H1 (cell line): ENCODE measurements around the gene SAMD4A. TPM values are rescaled to one million over a fixed set of nuclear protein-coding genes. Genes with fewer than 3 reads are reported as not detected.

Experiments used
- CTCF ChIA-PET: fragments of 300-600 bp; sonication (Branson Sonifier 250); formaldehyde crosslinking; loops from one replicate; lab custom pipeline; 2021; ENCODE audit not compliant: partially characterized antibody; lab: Charles Lee
- POLR2A ChIA-PET: fragments of 300-600 bp; sonication (Branson Sonifier 250); formaldehyde crosslinking; loops from one replicate; lab custom pipeline; 2021; ENCODE audit warnings: inconsistent platforms; ENCODE audit not compliant: partially characterized antibody; lab: Charles Lee
- DNase-seq, 2 experiments: peaks; one replicate each; pipeline versions ENCODE4 v3.0.0 to v3.0.0-alpha.2; 2010 to 2022; ENCODE audit warnings: low spot score in 2 of 2, low read depth in 1 of 2, mixed read lengths in 1 of 2
- FAIRE-seq: peaks from 2 replicates; lab custom pipeline; 2011; peaks lifted over from hg19 to GRCh38; lab: Jason Lieb, UNC
- H2AFZ ChIP-seq: 2 replicates; pipeline ENCODE4 v1.8.1; 2012; ENCODE audit warnings: low read length, inconsistent platforms
- H2AK5ac ChIP-seq: 2 replicates; pipeline ENCODE4 v1.6.1; 2013; ENCODE audit warnings: low read depth, low read length
- H2BK120ac ChIP-seq: replicated peaks from 2 replicates; pipeline ENCODE3; 2013; ENCODE audit warnings: low read depth, low read length, inconsistent platforms
- H2BK12ac ChIP-seq: 2 replicates; pipeline ENCODE4 v1.6.1; 2013; ENCODE audit warnings: low read depth, low read length
- H2BK15ac ChIP-seq: 2 replicates; pipeline ENCODE4 v1.6.1; 2013; ENCODE audit warnings: low read length
- H2BK20ac ChIP-seq: 2 replicates; pipeline ENCODE4 v1.6.1; 2013; ENCODE audit warnings: low read length
- H2BK5ac ChIP-seq: 2 replicates; pipeline ENCODE4 v1.6.1; 2013; ENCODE audit warnings: low read depth, low read length
- H3K14ac ChIP-seq: 2 replicates; pipeline ENCODE4 v1.6.1; 2013; ENCODE audit warnings: inconsistent platforms; ENCODE audit not compliant: insufficient read length
- H3K18ac ChIP-seq: 2 replicates; pipeline ENCODE4 v1.6.1; 2013; ENCODE audit warnings: low read length; ENCODE audit errors: extremely low read depth
- H3K23ac ChIP-seq: 2 replicates; pipeline ENCODE4 v1.6.1; 2013; ENCODE audit warnings: inconsistent platforms; ENCODE audit not compliant: insufficient read length
- H3K23me2 ChIP-seq: 2 replicates; pipeline ENCODE4 v1.6.1; 2013; ENCODE audit warnings: low read depth, low read length
- H3K27ac ChIP-seq: 2 replicates; pipeline ENCODE4 v1.6.1; 2011; ENCODE audit warnings: low read depth, low read length, inconsistent platforms
- H3K27me3 ChIP-seq, 4 experiments: replicated peaks in 1 of 4; 1 replicate in 1 of 4; 2 replicates in 3 of 4; pipeline versions ENCODE4 v1.6.1 to v1.8.1; 2011 to 2013; ENCODE audit warnings: low read length in 3 of 4, mild to moderate bottlenecking in 3 of 4, inconsistent platforms in 2 of 4, mixed read lengths in 2 of 4, moderate library complexity in 1 of 4; ENCODE audit not compliant: control insufficient read depth in 3 of 4, insufficient read depth in 3 of 4; ENCODE audit errors: extremely low read depth in 1 of 4
- H3K36me3 ChIP-seq, 4 experiments: 2 replicates each; pipeline versions ENCODE4 v1.6.1 to v1.8.1; 2011 to 2013; ENCODE audit warnings: mild to moderate bottlenecking in 4 of 4, low read length in 3 of 4, moderate library complexity in 2 of 4, control low read depth in 1 of 4, inconsistent platforms in 1 of 4; ENCODE audit not compliant: insufficient read depth in 4 of 4, control insufficient read depth in 2 of 4
- H3K4ac ChIP-seq: replicated peaks from 2 replicates; pipeline ENCODE3; 2013; ENCODE audit warnings: low read length, low read depth, mixed read lengths, inconsistent platforms; ENCODE audit not compliant: insufficient read length
- H3K4me1 ChIP-seq, 4 experiments: replicated peaks in 1 of 4; 1 replicate in 1 of 4; 2 replicates in 3 of 4; pipeline versions ENCODE4 v1.6.1 to v1.8.1; 2011 to 2013; ENCODE audit warnings: low read length in 3 of 4, inconsistent platforms in 2 of 4, mixed read lengths in 1 of 4; ENCODE audit not compliant: insufficient read depth in 4 of 4, control insufficient read depth in 3 of 4
- H3K4me2 ChIP-seq, 2 experiments: 2 replicates each; pipeline versions ENCODE4 v1.6.1 to v1.8.1; 2011 to 2013; ENCODE audit warnings: low read depth in 2 of 2, low read length in 2 of 2, control low read depth in 1 of 2, inconsistent platforms in 1 of 2, mild to moderate bottlenecking in 1 of 2; ENCODE audit not compliant: insufficient read depth in 1 of 2
- H3K4me3 ChIP-seq, 4 experiments: fragments of 200-600, 300-600 bp in 1 of 4; sonication (generic), shearing (Covaris generic), sonication (Bioruptor Twin) in 1 of 4; 2 replicates each; pipeline versions ENCODE4 v1.5.1 to v1.8.1; 2011 to 2016; ENCODE audit warnings: low read length in 4 of 4, low read depth in 3 of 4, control low read depth in 2 of 4, inconsistent platforms in 2 of 4, mild to moderate bottlenecking in 2 of 4, mixed read lengths in 1 of 4, moderate library complexity in 1 of 4; ENCODE audit not compliant: insufficient read depth in 2 of 4; ENCODE audit errors: extremely low read depth in 1 of 4
- H3K56ac ChIP-seq: replicated peaks from 2 replicates; pipeline ENCODE3; 2013; ENCODE audit warnings: low read depth, mild to moderate bottlenecking, mixed read lengths, low read length, inconsistent platforms; ENCODE audit not compliant: insufficient read length
- H3K79me1 ChIP-seq: 2 replicates; pipeline ENCODE4 v1.6.1; 2013; ENCODE audit warnings: low read depth, low read length, control low read depth
- H3K79me2 ChIP-seq, 2 experiments: 2 replicates each; pipeline versions ENCODE4 v1.6.1 to v1.8.1; 2012 to 2013; ENCODE audit warnings: low read length in 2 of 2, mild to moderate bottlenecking in 2 of 2, inconsistent platforms in 1 of 2; ENCODE audit not compliant: insufficient read depth in 2 of 2, control insufficient read depth in 1 of 2
- H3K9ac ChIP-seq, 4 experiments: replicated peaks in 1 of 4; 1 replicate in 1 of 4; 2 replicates in 3 of 4; pipeline versions ENCODE4 v1.6.1 to v1.8.1; 2011 to 2013; ENCODE audit warnings: low read depth in 3 of 4, low read length in 3 of 4, control low read depth in 2 of 4, mild to moderate bottlenecking in 2 of 4, moderate library complexity in 2 of 4, inconsistent platforms in 1 of 4; ENCODE audit errors: extremely low read depth in 1 of 4
- H3K9me3 ChIP-seq, 2 experiments: 2 replicates each; pipeline versions ENCODE4 v1.6.1 to v1.8.1; 2012 to 2013; ENCODE audit warnings: mild to moderate bottlenecking in 2 of 2, moderate library complexity in 2 of 2, control low read depth in 1 of 2, inconsistent platforms in 1 of 2, low read depth in 1 of 2, low read length in 1 of 2, mixed read lengths in 1 of 2; ENCODE audit not compliant: insufficient read depth in 2 of 2
- H4K20me1 ChIP-seq, 2 experiments: replicated peaks in 1 of 2; 2 replicates each; pipeline versions ENCODE3 to v1.8.1; 2011 to 2013; ENCODE audit warnings: inconsistent platforms in 2 of 2, low read length in 2 of 2, mild to moderate bottlenecking in 1 of 2; ENCODE audit not compliant: insufficient read depth in 2 of 2, control insufficient read depth in 1 of 2
- H4K5ac ChIP-seq: 2 replicates; pipeline ENCODE4 v1.6.1; 2013; ENCODE audit warnings: low read length, low read depth, mixed read lengths, inconsistent platforms; ENCODE audit not compliant: insufficient read length
- H4K8ac ChIP-seq: 2 replicates; pipeline ENCODE4 v1.8.0; 2013; ENCODE audit warnings: mild to moderate bottlenecking, moderate library complexity, low read length, inconsistent platforms; ENCODE audit not compliant: insufficient read depth; ENCODE audit errors: extremely low read depth
- H4K91ac ChIP-seq: replicated peaks from 2 replicates; pipeline ENCODE3; 2013; ENCODE audit warnings: low read length, mixed read lengths, inconsistent platforms; ENCODE audit not compliant: insufficient read length
- BCL11A ChIP-seq, 2 experiments: IDR thresholded peaks; one replicate each; pipeline ENCODE4 v1.6.1; 2011; ENCODE audit warnings: low read depth in 2 of 2, low read length in 2 of 2, mild to moderate bottlenecking in 2 of 2
- CREB1 ChIP-seq: IDR thresholded peaks from 2 replicates; pipeline ENCODE4 v1.6.1; 2012; ENCODE audit warnings: inconsistent platforms
- GABPA ChIP-seq: IDR thresholded peaks from 2 replicates; pipeline ENCODE4 v1.6.1; 2011; ENCODE audit warnings: mild to moderate bottlenecking, low read length, moderate library complexity, borderline replicate concordance; ENCODE audit not compliant: insufficient read depth
- NRF1 ChIP-seq: IDR thresholded peaks from 2 replicates; pipeline ENCODE4 v1.6.1; 2011; ENCODE audit warnings: mild to moderate bottlenecking, low read depth, low read length, improper control_type of control experiment
- PHF8 ChIP-seq: fragments of 200-600 bp; sonication (generic); conservative IDR thresholded peaks from 2 replicates; pipeline ENCODE4 v1.7.1; 2012; ENCODE audit warnings: low read depth, mild to moderate bottlenecking, inconsistent platforms, low read length, moderate library complexity
- SIN3A ChIP-seq, 2 experiments: IDR thresholded peaks in 1 of 2; conservative IDR thresholded peaks in 1 of 2; 2 replicates each; pipeline ENCODE4 v1.6.1; 2011 to 2012; ENCODE audit warnings: low read length in 2 of 2, improper control_type of control experiment in 1 of 2, low read depth in 1 of 2, mild to moderate bottlenecking in 1 of 2
- TCF12 ChIP-seq: IDR thresholded peaks from 2 replicates; pipeline ENCODE4 v1.6.1; 2011; ENCODE audit warnings: low read depth, mild to moderate bottlenecking, low read length
- YY1 ChIP-seq: IDR thresholded peaks from 2 replicates; pipeline ENCODE4 v1.6.1; 2011; ENCODE audit warnings: low read depth, mild to moderate bottlenecking, low read length
- ZNF274 ChIP-seq: IDR thresholded peaks from 2 replicates; pipeline ENCODE4 v1.7.0; 2012; ENCODE audit warnings: low read length, borderline replicate concordance; ENCODE audit errors: extremely low read depth
- polyA plus RNA-seq, 7 experiments: library from polyadenylated mRNA; depleted of rRNA in 3 of 7; stranded (reverse) in 5 of 7; unstranded in 2 of 7; fragments of >200 nt in 5 of 7; fragments of 200-250 nt in 2 of 7; gene quantifications; 1 replicate in 5 of 7; 2 replicates in 1 of 7; 4 replicates in 1 of 7; pipeline versions ENCODE4 v1.2.1 to v1.2.3, GENCODE V29; 2011 to 2013; ENCODE audit warnings: missing spikeins in 2 of 7, mixed read lengths in 2 of 7
- total RNA-seq: library from RNA; stranded (reverse); fragmentation: NEBNext Ultra II Directional; extraction: Animal tissue kit (Norgen Biotek cat#: 25700); gene quantifications from 2 replicates; pipeline ENCODE4 v1.2.1, GENCODE V29; 2021

The SAMD4A gene
- total and polyA plus RNA-seq, 2 of the 8 experiments (the other 6 are each of a cell fraction or from before 2014, with no cell fraction given): 2.4 to 12.3 TPM

DNA sequence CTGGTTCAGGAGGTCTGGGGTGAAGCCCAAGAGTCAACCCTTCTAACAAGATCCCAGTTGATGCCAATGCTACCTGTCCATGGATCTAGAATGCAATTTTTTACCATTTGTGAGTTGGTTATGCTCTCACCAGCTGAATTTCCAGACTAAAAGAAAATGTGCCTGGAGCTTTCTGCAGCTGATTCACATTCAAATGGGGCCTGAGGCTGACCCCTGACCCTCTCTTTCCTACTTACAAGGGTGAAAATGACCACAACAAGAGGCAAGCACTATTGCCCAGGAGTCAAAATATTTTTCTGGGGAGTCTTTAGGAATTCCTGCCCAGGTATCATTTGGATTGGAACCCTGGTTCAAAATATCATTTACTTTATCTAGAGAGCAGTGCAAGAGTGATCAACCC lies 159.1 kb downstream of the SAMD4A start:
- H4K91ac ChIP-seq: no peak overlapping the region
- H3K18ac ChIP-seq: no peak overlapping the region
- H4K20me1 ChIP-seq: no peaks in the 10 kb centered on the region
- H3K56ac ChIP-seq: no peak overlapping the region
- H2BK5ac ChIP-seq: no peak overlapping the region
- ChIA-PET CTCF (interaction anchor here (2.1 to 6.3 kb wide), 4 partner anchors 25 to 160 kb away, joined by 9 to 51 read pairs (median 36); partner anchors contain the start of gene SAMD4A), POLR2A (interaction anchor here (1.2 to 1.4 kb wide), 2 partner anchors 9 to 126 kb away, joined by 3 to 4 read pairs; no protein-coding TSS in a partner anchor)
- peaks cover 0 to 1% (median 0%) of the 10 kb centered on the region in 4 experiments; a peak in 1 of 7 replicates for H3K27me3 ChIP-seq
- FAIRE-seq: no peak
- H3K23me2 ChIP-seq: no peaks in the 10 kb centered on the region
- no peak overlapping the region for H4K5ac ChIP-seq
- H3K27ac ChIP-seq: no peak overlapping the region
- H3K4me2 ChIP-seq: no peak overlapping the region
- H3K4me1 ChIP-seq: peaks cover 0 to 6% (median 4%) of the 10 kb centered on the region in 4 experiments; a peak in 2 of 7 replicates
- H3K79me2 ChIP-seq: no peaks in the 10 kb centered on the region
- no peak overlapping the region for H2BK12ac ChIP-seq
- H3K23ac ChIP-seq: no peak overlapping the region
- H2AK5ac ChIP-seq: no peak overlapping the region
- H3K14ac ChIP-seq: no peak overlapping the region
- H4K8ac ChIP-seq: no peak overlapping the region
- H2AFZ ChIP-seq: no peak overlapping the region
- TF ChIP-seq PHF8 (no peak), SIN3A (conservative IDR thresholded peaks at IDR 0.05 in 1 of 2, IDR thresholded peaks at IDR 0.05 in 1 of 2; ENCODE audit: low read depth in 1 of 2, low read length in 2 of 2) (no peak), ZNF274 (no peak), NRF1 (no peak), TCF12 (no peak), BCL11A (IDR thresholded peaks at IDR 0.05; ENCODE audit: low read depth in 2 of 2, low read length in 2 of 2) (no peak), GABPA (no peak), CREB1 (no peak), YY1 (no peak)
- H3K9me3 ChIP-seq: no peaks in the 10 kb centered on the region
- H2BK20ac ChIP-seq: no peak overlapping the region
- no peak overlapping the region for H2BK120ac ChIP-seq
- peak overlapping the region in 1 of 4 experiments; percentile 34; a peak in 1 of 7 replicates for H3K9ac ChIP-seq
- no peak for DNase-seq
- no peaks in the 10 kb centered on the region for H3K79me1 ChIP-seq
- H3K4ac ChIP-seq: no peak overlapping the region
- no peaks in the 10 kb centered on the region for H3K36me3 ChIP-seq
- no peak overlapping the region for H2BK15ac ChIP-seq
- H3K4me3 ChIP-seq: no peak overlapping the region
